Suprapubic skin (tissue), 4 donors: ENCODE results near the gene PAPSS2. TPM values are rescaled to one million over a fixed set of nuclear protein-coding genes. Genes with fewer than 3 reads are reported as not detected.

ENCODE experiments used
- DNase-seq, 2 donors: peaks; one replicate each; pipeline ENCODE4 v3.0.0-alpha.2; 2019; ENCODE audit warnings: low spot score in 2 of 2
- H3K27ac ChIP-seq: fragments of 200-600 bp; sonication (generic); one replicate; pipeline ENCODE4 v1.5.1; 2019
- H3K27me3 ChIP-seq: fragments of 200-600 bp; sonication (generic); one replicate; pipeline ENCODE4 v1.5.1; 2019
- H3K36me3 ChIP-seq: fragments of 200-600 bp; sonication (generic); one replicate; pipeline ENCODE4 v1.5.1; 2019
- H3K4me1 ChIP-seq: fragments of 200-600 bp; sonication (generic); one replicate; pipeline ENCODE4 v1.5.1; 2019
- H3K4me3 ChIP-seq: fragments of 200-600 bp; sonication (generic); one replicate; pipeline ENCODE4 v1.5.1; 2019; ENCODE audit warnings: mild to moderate bottlenecking
- H3K9me3 ChIP-seq: fragments of 200-600 bp; sonication (generic); one replicate; pipeline ENCODE4 v1.5.1; 2019
- EP300 ChIP-seq: sonication (generic); formaldehyde crosslinking; IDR thresholded peaks from one replicate; pipeline ENCODE4 v1.6.1; 2017; ENCODE audit warnings: antibody characterized with exemption
- POLR2A ChIP-seq, 2 donors: fragments of 450-650 bp; IDR thresholded peaks; one replicate each; pipeline ENCODE4 v1.6.1; 2017; ENCODE audit warnings: antibody characterized with exemption in 2 of 2, mild to moderate bottlenecking in 2 of 2, moderate library complexity in 2 of 2
- POLR2AphosphoS5 ChIP-seq, 3 donors: sonication (generic); formaldehyde crosslinking; IDR thresholded peaks; one replicate each; pipeline ENCODE4 v1.6.1; 2017; ENCODE audit warnings: antibody characterized with exemption in 3 of 3
- WGBS: methylation state at CpG from one replicate; pipeline ENCODE4 v1.1.5; 2018; 5-methylcytosine and 5-hydroxymethylcytosine counted together
- total RNA-seq, 4 donors: library from RNA; depleted of rRNA; stranded (reverse); fragments of >200 nt; gene quantifications; one replicate each; pipeline ENCODE4 v1.1.0, GENCODE V29; 2016
- TF ChIP-seq, protein P1 (sequence below), 2 donors: fragments of 200-600 bp in 1 of 2; fragments of 450-650 bp in 1 of 2; sonication (generic) in 1 of 2; IDR thresholded peaks; one replicate each; pipeline ENCODE4 v1.5.1; 2016 to 2019; ENCODE audit warnings: antibody characterized with exemption in 2 of 2, mild to moderate bottlenecking in 1 of 2, moderate library complexity in 1 of 2

PAPSS2 gene
- total RNA-seq, 4 donors from 2014 or later: 2.4 to 5.6 (median 3.4) TPM

DNA sequence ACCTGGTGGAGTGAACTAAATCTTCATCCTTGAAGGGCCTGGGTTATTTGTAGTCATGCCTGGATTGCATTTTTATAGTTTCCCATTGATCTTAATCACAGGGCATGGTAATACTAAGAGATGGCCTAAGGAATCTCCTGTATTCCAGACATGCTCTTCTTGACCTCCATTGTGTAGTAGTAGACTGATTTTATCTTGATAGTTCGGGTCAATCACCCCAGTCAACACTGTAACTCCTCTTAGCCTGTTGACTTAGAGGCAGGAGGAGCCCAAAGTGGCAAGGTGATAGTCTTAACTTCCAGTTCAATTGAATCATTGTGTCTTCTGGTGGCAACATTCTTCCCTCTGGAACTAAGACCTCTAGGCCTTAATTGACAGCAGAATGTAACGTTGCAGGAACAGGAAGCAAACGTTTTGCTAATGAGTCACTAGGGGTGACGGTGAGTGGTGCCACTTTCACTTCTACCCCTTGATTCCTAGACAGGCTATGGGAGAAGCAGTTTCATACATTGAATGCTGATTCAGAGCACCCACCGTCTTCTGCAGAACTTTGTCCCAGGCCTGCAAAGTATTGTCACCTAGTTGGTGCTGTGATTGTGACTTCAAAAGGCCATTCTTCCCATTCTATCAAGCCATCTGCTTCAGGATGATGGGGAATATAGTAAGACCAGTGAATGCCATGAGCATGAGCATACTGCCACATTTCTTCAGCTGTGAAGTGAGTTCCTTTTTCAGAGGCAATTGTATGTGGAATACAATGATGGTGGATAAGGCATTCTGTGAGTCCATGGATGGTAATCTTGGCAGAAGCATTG is 24.0 kb upstream of the PAPSS2 start:
- Histone ChIP-seq H3K27me3 (no peaks in the 10 kb centered on the region), H3K36me3 (no peaks in the 10 kb centered on the region), H3K4me3 (no peak overlapping the region), H3K9me3 (no peaks in the 10 kb centered on the region), H3K27ac (no peak overlapping the region), H3K4me1 (no peaks in the 10 kb centered on the region)
- no peak for DNase-seq
- TF ChIP-seq POLR2AphosphoS5 (IDR thresholded peaks at IDR 0.05) (no peak), EP300 (no peak)
- TF ChIP-seq, protein P1, sequence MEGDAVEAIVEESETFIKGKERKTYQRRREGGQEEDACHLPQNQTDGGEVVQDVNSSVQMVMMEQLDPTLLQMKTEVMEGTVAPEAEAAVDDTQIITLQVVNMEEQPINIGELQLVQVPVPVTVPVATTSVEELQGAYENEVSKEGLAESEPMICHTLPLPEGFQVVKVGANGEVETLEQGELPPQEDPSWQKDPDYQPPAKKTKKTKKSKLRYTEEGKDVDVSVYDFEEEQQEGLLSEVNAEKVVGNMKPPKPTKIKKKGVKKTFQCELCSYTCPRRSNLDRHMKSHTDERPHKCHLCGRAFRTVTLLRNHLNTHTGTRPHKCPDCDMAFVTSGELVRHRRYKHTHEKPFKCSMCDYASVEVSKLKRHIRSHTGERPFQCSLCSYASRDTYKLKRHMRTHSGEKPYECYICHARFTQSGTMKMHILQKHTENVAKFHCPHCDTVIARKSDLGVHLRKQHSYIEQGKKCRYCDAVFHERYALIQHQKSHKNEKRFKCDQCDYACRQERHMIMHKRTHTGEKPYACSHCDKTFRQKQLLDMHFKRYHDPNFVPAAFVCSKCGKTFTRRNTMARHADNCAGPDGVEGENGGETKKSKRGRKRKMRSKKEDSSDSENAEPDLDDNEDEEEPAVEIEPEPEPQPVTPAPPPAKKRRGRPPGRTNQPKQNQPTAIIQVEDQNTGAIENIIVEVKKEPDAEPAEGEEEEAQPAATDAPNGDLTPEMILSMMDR (IDR thresholded peaks at IDR 0.05): no peak
- WGBS: 60% methylated on average over 5 of the region's 5 CpGs

- no peaks in the 10 kb centered on the region for H3K9me3 ChIP-seq
- WGBS: 94% methylated on average over 3 of the region's 3 CpGs
- no peaks in the 10 kb centered on the region for H3K4me1 ChIP-seq
- no peak overlapping the region for H3K4me3 ChIP-seq
- H3K27me3 ChIP-seq: no peaks in the 10 kb centered on the region
- no peak for DNase-seq
- no peaks in the 10 kb centered on the region for H3K36me3 ChIP-seq
- no peak overlapping the region for H3K27ac ChIP-seq
- TF ChIP-seq POLR2AphosphoS5 (IDR thresholded peaks at IDR 0.05) (no peak), POLR2A (IDR thresholded peaks at IDR 0.05) (no peak), EP300 (no peak)
- TF ChIP-seq, protein P1 (IDR thresholded peaks at IDR 0.05): no peak
Observed at GRCh38 chr10:87636313-87636915, 23.3 kb upstream of the PAPSS2 start.

DNA sequence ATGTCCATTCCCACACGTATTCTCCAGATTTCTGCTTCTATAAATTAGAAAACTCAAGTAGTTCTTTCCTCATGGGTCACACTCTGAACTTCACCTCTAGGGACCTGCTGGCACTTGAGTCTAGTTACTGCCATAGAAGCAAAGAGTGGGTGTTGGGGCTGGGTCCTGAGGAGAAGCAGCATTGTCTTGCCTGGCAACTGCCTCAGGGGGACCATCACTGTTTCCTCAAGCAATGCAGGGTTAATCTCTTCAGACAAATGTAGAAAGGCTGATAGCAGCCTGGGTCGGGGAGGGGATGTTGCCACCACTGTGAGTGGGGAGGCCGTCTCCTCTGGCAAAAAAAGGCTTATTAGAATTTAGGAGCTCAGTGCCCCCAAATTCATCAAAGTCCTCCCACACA is 20.2 kb upstream of the PAPSS2 start:
- Histone ChIP-seq H3K9me3 (no peaks in the 10 kb centered on the region), H3K4me3 (no peak overlapping the region), H3K4me1 (peaks cover 9% of the 10 kb centered on the region), H3K27ac (no peak overlapping the region), H3K36me3 (no peaks in the 10 kb centered on the region), H3K27me3 (no peaks in the 10 kb centered on the region)
- TF ChIP-seq EP300: no peak
- WGBS: 93% methylated on average over 3 of the region's 3 CpGs
- DNase-seq: no peak

DNA sequence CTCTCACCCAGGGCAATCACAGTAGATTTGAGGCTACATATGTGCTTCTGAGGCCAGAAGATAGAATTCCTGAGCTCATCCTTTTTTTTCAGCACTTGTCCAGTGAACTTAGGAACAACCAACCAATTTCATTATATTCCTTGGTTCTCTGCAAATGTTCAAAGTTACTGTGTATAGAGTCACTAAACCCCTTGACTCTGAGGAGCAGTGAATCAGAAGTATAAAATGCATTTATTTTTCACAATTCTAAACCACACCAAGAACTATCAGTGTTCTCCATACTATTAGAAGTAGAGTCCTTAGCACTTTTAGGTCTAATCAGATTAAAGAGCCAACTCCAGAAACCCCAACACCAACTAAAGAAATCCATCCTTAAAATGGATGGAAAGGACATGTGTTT is 19.6 kb upstream of the PAPSS2 start:
- H3K27ac ChIP-seq: no peak overlapping the region
- no peaks in the 10 kb centered on the region for H3K27me3 ChIP-seq
- H3K36me3 ChIP-seq: no peaks in the 10 kb centered on the region
- TF ChIP-seq, protein P1 (IDR thresholded peaks at IDR 0.05): no peak
- TF ChIP-seq EP300: no peak
- TF ChIP-seq POLR2A (IDR thresholded peaks at IDR 0.05): no peak
- no peak for TF ChIP-seq POLR2AphosphoS5 (IDR thresholded peaks at IDR 0.05)
- H3K4me3 ChIP-seq: no peak overlapping the region
- H3K4me1 ChIP-seq: peaks cover 9% of the 10 kb centered on the region
- H3K9me3 ChIP-seq: no peaks in the 10 kb centered on the region
- DNase-seq: no peak

DNA sequence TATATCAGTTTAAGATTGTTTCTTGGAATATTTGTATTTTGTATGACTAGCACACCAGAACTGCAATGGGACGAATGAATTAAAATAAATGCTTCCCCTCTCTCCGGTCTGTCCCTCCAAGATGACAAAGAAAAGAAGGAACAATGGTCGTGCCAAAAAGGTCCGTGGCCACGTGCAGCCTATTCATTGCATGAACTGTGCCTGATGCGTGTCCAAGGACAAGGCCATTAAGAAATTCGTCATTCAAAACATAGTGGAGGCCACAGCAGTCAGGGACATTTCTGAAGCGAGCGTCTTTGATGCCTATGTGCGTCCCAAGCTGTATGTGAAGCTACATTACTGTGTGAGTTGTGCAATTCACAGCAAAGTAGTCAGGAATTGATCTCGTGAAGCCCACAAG is 17.2 kb upstream of the PAPSS2 start:
- H3K4me1 ChIP-seq: peaks cover 9% of the 10 kb centered on the region
- no peak overlapping the region for H3K27ac ChIP-seq
- no peaks in the 10 kb centered on the region for H3K27me3 ChIP-seq
- no peak for DNase-seq
- no peaks in the 10 kb centered on the region for H3K36me3 ChIP-seq
- 90% methylated on average over 11 of the region's 11 CpGs for WGBS
- TF ChIP-seq POLR2A (IDR thresholded peaks at IDR 0.05) (no peak), EP300 (no peak), POLR2AphosphoS5 (IDR thresholded peaks at IDR 0.05) (no peak)
- TF ChIP-seq, protein P1 (IDR thresholded peaks at IDR 0.05): no peak
- H3K9me3 ChIP-seq: no peaks in the 10 kb centered on the region
- no peak overlapping the region for H3K4me3 ChIP-seq
